HG03095 (cell line): ENCODE results near the gene CEP112.
A peak's percentile ranks its signal among the peaks of the same experiment; 100 is the strongest.
"Not testable (repeated sequence)": the region's sequence is repeated elsewhere in the genome, so short reads cannot be mapped to it uniquely, and the experiment has no call there.

Experiments
- ATAC-seq: cut with Tn5 transposase; IDR thresholded peaks from one replicate; pipeline ENCODE4 v1.9.1; 2021; ENCODE audit warnings: moderate library complexity; ENCODE audit not compliant: unreplicated experiment

The CEP112 gene

DNA sequence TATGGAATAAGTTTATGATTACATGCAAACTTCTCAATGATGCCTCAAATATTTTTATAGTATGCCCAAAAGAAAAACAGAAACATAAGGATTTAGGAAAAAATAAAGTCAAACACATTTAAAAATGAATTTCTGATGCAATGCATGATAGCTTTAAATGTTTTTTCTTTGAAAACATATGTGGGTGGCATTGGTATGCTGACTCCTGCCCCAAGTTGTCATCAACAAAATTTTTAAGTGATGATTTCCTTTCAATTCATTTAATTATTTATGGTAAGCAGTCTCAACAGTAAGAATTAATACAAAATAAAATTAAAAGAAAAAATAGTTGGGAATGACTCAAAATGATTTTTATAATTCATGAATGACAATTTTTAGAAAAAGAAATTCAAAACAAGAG lies 104.9 kb downstream of the CEP112 start:
- ATAC-seq: no peak

DNA sequence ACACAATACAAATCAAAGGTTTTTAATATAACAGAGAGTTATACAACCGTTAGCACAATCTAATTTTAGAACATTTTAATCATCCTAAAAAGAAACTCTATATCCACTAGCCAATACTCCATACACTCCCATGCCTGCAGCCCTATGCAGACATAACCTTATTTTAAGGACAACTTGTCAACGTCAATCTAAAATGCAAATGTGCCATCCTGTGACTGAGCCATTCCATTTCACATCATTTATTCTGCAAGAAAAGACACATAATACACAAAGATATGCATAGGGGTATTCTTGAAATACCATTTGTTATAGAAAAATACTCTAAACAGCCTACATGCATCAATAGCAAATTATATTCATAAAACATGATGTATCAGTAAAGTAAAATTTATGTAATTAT lies 106.7 kb downstream of the CEP112 start:
- no peak for ATAC-seq

DNA sequence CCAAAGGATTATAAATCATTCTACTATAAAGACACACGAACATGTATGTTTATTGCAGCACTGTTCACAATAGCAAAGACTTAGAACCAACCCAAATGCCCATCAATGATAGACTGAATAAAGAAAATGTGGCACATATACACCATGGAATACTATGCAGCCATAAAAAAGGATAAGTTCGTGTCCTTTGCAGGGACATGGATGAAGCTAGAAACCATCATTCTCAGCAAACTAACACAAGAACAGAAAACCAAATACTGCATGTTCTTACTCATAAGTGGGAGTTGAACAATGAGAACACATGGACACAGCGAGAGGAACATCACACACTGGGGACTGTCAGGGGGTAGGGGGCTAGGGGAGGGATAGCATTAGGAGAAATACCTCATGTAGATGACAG lies 111.3 kb downstream of the CEP112 start:
- not testable (repeated sequence) for ATAC-seq

DNA sequence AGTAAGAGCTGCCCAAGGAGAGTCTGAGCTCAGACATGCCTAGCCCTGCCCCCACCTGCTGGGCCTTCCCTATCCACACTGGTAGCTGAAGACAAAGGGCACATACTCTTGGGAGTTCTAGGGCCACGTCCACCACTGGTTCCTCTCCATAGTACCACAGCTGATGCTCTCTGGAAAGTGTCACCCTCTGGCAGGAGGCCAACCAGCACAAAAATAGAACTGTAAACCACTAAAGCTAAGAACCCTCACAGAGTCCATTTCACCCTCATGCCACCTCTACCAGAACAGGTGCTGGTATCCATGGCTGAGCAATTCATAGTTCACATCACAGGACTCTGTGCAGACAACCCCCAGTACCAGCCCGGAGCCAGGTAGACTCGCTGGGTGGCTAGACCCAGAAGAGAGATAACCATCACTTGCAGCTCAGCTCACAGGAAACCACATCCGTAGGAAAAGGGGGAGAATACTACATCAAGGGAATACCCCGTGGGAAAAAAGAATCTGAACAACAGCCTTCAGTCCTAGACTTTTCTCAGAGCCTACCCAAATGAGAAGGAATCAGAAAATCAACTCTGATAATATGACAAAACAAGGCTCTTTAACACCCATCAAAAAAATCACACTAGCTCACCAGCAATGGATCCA lies 115.3 kb downstream of the CEP112 start:
- no peak for ATAC-seq

DNA sequence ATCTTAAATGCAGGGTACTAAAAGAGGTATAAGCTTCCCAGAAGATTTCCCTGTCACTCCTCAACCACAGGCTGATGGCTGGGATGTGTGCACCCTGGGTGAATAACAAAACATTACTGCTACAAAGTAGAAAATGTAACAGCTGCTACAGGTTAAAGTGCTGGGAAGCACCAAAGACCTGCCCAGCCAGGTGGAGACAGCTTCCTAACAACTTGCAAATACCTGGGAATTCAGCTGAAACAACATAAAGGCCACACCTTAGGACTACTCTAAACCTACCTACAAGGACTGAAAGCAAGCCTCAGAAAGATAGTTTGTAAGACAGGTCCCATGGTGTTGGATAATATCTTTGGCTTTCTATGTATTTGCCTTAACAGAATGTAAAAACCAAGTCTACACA lies 118.5 kb downstream of the CEP112 start:
- ATAC-seq: no peak

DNA sequence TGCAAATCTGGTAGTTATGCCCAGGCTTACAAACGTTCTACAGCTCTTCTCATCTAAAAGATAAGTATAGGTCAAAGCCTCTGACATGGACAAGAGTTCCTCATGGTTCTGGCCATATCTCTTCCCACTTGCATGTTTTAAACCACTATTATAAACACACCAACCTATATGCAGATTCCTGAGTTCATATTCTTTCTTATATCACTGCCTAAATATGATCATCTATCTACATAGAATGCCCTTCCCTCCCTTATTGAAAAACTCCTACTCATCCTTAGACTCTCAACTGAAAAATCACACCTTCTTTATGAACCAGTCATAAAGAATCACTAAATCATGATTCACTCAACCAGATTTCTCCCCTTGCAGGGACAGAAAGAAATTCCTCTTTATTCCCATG lies 128.2 kb downstream of the CEP112 start:
- ATAC-seq: no peak

DNA sequence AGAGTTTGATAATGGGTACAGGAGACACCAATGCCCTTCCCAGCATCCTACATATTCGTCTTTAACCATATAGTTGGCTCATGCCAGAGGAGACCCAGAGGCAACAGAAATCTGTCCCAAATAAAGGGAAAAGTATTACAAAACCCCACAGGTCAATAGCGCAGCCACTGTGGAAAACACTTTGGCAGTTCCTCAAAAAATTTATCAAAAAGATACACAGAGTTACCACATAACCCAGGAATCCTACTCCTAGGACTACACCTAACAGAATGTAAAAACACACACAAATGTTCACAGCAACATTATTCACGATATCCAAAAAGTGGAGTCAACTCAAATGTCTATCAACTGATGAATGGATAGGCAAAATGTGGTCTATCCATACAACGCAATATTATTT lies 135.8 kb downstream of the CEP112 start:
- ATAC-seq: no peak

DNA sequence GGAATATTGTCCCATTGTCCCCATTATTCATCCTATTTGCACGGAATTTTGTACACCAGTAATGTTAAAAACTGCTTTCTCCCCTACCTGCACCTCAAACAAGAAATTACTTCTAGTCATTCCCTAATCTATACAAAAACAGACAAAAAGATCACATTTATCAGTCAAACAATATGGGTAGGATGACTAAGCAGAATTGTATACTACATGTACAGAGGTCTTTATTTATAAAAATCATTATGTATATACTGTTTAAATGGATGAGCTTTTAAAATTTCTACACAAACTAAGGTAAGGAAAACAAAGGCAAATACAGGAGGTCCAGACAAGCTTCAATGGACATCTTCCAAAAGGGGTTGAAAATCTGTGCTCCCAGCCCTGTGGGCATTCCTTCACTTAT lies 137.7 kb downstream of the CEP112 start:
- ATAC-seq: no peak

DNA sequence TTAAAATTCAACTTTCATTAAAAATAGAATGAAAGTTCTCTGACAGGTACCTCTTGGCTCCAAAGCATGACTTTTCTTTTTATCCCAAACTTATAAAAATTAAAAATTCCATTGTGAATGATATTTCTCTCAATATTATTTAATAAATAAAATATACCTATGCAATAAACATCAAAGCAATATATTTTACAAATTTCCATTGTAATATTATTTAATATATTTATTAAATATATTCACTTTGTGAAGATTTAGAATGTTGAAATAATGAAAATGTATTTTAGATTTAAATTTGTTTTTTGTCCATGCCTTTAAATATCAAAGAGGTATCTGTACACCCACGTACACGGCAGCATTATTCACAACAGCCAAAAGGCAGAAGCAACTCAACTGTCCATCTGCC lies 147.8 kb downstream of the CEP112 start:
- ATAC-seq: no peak

DNA sequence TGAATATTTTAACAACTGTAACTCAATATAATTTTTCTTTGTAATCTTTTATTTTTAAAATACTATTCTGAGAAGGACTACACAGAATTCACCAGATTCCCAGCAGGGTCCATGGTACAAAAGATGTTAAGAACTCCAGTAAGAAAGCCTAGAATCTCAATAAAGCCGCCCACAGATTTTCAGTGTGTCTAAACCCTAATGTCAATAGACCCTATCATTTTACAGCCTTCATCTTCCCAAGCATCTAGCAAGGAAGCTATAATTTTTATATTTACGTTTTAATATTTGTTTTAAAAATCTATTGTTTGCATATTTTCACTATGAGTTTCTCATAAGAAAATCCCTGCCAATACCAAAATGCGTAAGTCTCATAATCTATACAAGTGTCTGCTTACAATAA lies 148.5 kb downstream of the CEP112 start:
- no peak for ATAC-seq

DNA sequence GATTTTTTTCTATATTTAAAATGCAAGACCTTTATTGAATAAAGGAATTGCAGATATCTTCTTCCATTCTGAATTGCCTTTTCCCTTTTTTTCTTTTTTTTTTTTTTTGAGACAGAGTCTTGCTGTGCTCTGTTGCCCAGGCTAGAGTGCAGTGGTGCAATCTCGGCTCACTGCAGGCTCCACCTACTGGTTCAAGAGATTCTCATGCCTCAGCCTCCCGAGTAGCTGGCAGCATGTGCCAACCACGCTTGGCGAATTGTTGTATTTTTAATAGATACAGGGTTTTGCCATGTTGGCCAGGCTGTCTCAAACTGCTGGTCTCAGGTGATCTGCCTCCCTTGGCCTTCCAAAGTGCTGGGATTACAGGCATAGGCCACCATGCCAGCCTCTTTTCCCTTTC lies 151.5 kb downstream of the CEP112 start:
- ATAC-seq: no peak

DNA sequence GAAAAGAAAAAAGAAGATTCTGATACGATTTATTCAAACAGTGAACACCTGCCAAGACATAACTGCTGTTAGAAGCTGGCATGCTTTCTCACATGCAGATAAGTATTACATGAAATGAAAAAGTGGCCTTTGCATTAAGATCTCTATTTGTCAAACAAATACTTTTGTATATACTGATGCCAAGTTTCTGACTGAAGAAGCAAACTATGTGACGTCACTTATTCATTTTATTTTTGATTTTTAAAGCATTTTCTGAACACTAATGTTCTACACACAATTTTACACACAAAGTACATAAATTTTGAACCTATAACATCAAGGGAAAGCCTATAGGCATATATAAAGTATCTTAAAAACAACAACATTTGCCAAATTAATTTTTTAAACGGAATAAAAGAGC lies 153.8 kb downstream of the CEP112 start:
- no peak for ATAC-seq

DNA sequence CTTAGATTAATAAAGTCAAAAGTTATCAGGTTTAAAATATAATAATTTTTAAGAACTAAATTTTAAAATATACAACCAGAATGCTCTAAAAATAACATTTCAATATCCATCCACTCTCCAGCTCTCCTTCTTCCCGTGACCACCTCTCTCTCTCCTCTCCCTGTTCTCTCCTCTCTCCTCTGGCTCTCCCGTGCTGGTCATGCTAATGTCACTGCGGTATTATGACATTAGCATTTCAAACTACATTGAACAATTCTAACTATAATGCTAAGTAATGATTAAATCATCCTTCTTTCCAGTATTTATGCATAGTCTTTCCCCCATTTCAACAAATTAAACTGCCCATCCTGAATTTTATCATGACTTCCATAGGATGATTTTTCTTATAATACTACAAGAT lies 154.7 kb downstream of the CEP112 start:
- no peak for ATAC-seq

DNA sequence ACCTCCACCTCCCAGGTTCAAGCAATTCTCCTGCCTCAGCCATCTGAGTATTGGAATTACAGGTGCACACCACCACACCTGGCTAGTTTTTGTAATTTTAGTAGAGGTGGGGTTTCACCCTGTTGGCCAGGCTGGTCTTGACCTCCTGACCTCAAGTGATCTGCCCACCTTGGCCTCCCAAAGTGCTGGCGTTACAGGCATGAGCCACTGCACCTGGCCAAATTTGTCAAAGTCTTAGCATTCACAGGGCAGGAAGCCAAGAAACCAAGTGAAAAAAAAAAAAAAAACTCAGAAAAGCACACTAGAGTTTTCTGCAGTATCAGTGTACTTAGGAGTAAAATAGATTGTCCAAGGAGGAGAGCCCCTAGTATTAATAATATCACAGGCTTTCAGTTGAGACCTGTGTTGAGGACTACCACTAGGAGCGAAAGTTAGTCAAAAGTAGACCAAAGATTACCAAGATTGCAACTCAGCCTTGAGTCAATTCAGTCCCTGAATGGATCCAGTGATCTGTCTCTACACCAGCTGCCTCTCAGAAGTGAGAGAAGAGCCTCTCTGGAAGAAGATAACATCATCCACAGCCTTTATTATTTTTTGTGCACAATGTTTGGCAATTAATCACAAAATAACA lies 159.7 kb downstream of the CEP112 start:
- peak; percentile 84 for ATAC-seq

DNA sequence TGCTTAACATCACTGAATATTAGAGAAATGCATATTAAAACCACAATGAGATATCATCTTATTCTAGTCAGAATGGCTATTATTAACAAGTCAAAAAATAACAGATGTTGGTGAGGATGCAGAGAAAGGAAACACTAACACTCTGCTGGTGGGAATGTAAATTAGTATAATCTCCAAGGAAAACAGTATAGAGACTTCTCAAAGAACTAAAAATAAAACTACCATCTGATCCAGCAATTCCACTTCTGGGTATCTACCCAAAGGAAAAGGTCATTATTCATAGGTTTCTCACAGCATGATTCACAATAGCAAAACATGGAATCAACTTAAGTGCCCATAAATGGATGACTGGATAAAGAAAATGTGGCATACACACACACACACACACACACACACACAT lies 166.4 kb downstream of the CEP112 start:
- no peak for ATAC-seq

DNA sequence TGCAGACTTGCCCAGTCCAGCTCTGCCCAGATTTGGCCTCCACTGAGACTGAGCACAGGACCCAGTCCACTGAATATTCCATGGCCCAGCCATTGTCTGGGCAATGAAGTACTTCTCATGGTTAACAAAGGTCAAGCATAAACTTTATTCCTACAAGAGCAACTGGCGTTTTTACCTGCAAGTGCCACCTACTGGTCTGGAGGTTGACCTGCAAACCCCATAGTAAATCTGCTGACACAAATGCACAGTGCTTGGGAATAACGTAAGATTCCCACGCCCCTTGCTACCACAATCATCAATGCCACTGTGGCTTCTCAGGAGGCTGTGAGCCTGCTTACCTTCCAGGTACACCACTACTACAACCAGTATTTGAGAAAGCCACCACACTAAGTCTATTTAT lies 170.2 kb downstream of the CEP112 start:
- no peak for ATAC-seq

DNA sequence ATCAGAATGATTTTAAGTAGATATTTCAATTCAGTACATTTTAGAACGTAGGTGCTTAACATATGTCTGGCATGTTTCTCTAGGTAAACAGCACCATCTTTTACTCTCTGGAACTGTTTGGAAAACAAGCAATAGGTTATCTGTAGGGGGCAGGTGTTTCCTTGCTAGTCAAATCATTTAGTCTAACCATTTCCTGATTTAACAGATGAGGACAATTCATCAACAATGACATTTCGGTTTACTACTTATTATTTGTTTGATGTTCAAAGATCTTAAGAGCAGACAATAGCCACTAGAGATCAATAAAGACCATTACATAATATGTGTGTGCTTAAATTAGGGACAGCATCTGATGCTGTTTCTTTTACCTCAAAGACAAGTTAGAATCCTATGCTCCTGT lies 173.1 kb downstream of the CEP112 start:
- no peak for ATAC-seq

DNA sequence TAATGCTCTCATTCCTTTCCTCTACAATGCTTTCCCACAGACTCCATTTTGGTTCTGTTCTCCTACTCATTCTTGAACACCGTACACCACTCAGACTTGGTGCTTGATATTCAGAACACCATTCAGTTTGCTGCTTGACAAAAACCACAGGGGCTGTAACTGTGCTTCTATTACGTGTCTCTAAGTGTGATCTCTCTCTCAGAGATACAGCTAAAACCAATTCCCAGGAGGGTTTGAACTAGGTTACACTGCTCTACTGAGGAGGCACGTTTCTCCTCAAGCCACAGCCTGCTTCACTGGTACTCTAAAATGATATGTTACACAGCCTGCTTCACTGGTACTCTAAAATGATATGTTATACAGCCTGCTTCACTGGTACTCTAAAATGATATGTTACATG lies 175.7 kb downstream of the CEP112 start:
- ATAC-seq: no peak

DNA sequence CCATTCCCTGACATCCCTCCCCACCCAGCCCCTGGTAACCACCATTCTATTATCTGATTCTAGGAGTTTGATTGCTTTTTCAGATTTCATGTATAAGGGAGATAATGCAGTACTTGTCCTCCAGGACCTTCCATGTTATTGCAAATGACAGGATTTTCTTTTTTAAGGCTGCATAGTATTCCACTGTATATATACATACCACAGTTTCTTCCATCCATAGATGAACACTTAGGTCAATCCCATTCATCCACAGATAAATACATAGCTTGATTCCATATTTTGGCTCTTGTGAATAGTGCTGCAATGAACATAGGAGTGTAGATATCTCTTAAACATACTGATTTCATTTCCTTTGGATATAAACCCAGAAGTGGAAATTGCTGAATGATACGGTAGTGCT lies 183.3 kb downstream of the CEP112 start:
- no peak for ATAC-seq

DNA sequence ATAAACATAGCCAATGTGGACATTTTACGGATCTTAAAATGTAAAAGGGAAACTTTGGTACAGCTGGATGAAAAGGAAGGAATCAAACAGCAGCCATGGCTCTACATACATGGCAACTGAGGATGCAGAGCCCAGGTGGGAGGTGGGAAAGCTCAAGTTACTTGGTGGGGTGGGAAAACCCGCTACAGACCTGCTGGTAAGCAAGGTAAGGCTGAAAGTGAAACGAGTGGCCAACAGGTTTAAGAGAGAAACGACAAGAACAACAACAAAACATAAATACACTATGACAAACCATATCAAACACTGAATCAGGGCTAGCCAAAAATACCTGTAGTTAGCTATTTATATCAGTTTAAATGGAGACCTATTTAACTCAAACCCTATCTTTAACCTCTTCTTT lies 185.3 kb downstream of the CEP112 start:
- ATAC-seq: no peak

DNA sequence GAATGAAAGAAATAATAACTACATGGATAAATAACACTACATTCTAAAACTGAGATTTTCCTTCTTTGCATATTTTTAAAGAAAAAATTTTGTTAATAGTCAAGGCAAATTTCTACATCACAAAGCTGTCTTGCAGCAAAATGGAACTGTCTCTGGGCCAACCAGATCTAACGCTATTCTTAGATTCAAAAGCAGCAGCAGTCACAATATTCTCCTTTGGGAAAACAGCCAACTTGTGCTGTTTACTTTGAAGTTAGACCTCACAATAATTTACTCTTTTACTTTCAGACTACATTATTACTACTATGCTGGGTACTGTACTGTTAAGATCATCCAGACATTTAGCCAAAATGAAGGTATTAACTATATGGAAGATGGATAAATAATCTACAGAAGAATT lies 189.1 kb downstream of the CEP112 start:
- no peak for ATAC-seq

DNA sequence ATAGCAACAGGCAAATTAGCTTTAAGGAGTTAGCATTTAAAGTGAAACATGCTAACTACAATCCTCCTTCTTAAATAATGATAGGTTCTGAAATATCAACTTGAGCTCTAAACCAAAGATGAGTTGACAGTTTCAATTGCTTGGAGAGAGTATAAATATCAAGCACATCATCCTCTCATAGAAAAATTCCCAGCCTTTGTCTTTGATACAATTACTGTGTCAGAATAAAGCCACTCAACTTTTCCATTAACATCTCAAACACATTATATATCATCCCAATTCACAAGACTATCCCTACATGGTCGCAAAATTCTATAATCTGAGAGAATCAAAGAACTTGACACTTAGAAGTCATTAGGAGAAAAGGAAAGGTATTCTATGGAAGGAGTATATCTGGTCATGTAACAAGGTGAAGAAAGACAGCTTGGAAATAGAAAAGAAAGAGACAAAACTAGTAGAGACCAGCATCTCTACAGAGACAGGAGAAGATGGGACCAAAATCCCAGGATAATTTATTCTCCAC lies 189.8 kb downstream of the CEP112 start:
- no peak for ATAC-seq

DNA sequence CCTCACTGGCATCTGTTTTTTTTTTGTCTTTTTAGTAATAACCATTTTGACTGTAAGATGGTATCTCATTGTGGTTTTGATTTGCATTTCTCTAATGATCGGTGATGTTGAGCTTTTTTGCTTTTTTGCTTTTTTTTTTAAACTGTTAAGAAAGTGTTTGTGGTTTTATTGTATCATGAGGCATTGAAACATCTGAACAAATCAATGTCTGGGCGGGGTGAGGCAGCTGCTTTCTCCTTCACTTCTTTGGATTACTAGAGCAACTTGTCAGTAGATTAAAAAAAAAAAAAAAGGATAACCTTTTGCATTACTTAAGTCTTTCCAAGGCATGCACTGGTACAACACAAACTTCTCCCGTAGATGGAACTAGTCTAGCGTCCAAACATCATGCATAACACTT lies 191.7 kb downstream of the CEP112 start:
- ATAC-seq: no peak
